ENCODE results near the gene BRINP2.
A peak's percentile ranks its signal among the peaks of the same experiment; 100 is the strongest.

BRINP2 gene

DNA sequence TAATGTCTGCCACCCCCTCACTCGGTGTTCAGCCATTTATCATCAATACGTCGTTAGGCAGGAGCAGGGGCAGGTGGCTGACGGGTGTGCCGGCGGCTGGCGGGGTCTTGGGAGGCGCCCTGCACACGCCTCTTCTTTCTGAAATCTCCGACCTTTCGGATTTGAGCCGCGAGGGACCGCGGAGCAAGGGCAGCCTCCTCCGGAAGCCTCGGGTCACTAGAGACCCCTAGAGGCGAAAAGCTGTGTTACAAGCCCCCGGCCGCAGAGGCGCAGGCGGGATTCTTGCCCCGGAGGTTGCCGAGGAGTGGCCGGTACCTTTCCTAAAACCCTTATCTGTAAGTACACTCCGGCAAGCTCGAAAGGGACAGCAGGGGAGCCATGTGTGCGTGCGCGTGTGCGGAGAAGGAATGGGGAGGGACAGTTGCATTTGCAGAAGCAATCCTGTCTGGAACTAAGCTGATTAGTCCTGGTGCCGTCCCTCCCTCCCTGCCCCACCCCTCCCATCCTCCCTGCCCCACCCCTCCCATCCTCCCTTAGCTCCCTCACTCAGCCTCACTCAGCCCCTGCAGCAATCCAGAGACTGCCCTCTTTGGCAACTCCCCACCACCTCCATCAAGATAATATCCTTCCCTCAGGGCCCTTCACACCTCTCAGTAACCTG is 11.0 kb downstream of the BRINP2 start:
- no peaks in the 10 kb centered on the region for H3K36me3 Mint-ChIP-seq (ENCODE audit: low read depth)
- H3K4me1 Mint-ChIP-seq (ENCODE audit: low read depth) = peaks cover 12% of the 10 kb centered on the region
- H3K27me3 Mint-ChIP-seq = peaks cover 27% of the 10 kb centered on the region
- H3K9me3 Mint-ChIP-seq = no peaks in the 10 kb centered on the region
- H3K4me3 Mint-ChIP-seq = peak overlapping the region; percentile 35
- intact Hi-C loops (cut with micrococcal nuclease) = no loop called here
- H3K27ac Mint-ChIP-seq = no peak overlapping the region

- intact Hi-C loops (cut with micrococcal nuclease) = no loop called here
- H3K27ac Mint-ChIP-seq = no peak overlapping the region
- H3K4me1 Mint-ChIP-seq (ENCODE audit: low read depth) = peaks cover 12% of the 10 kb centered on the region
- H3K9me3 Mint-ChIP-seq = no peaks in the 10 kb centered on the region
- H3K4me3 Mint-ChIP-seq = no peak overlapping the region
- peaks cover 25% of the 10 kb centered on the region for H3K27me3 Mint-ChIP-seq
- H3K36me3 Mint-ChIP-seq (ENCODE audit: low read depth) = no peaks in the 10 kb centered on the region
Observed at GRCh38 chr1:177183836-177184235, 13.1 kb downstream of the BRINP2 start.

DNA sequence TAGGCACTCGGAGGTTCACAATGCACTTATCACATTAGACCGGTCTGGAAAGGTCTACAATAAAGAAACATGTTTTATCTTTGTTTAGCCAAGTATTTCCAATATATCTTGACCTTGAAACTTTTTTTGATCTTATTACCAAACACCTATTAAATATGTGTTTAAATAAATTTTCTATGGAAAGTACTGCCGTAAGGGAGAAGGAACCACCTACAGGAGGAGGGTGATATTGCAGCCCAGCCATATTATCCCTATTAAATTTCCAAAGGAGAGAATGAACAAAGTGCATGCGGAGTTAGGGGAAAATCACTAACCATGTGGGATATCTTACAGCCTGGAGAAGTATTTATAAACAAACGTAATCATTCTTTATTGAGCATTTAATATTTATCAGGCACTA is 14.5 kb downstream of the BRINP2 start:
- H3K4me3 Mint-ChIP-seq = no peak overlapping the region
- H3K9me3 Mint-ChIP-seq = no peaks in the 10 kb centered on the region
- peaks cover 12% of the 10 kb centered on the region for H3K4me1 Mint-ChIP-seq (ENCODE audit: low read depth)
- intact Hi-C loops (cut with micrococcal nuclease) = no loop called here
- no peaks in the 10 kb centered on the region for H3K36me3 Mint-ChIP-seq (ENCODE audit: low read depth)
- peaks cover 21% of the 10 kb centered on the region for H3K27me3 Mint-ChIP-seq
- H3K27ac Mint-ChIP-seq = no peak overlapping the region

- H3K9me3 Mint-ChIP-seq = no peaks in the 10 kb centered on the region
- no peaks in the 10 kb centered on the region for H3K36me3 Mint-ChIP-seq (ENCODE audit: low read depth)
- H3K27ac Mint-ChIP-seq = no peak overlapping the region
- no peak overlapping the region for H3K4me3 Mint-ChIP-seq
- peaks cover 7% of the 10 kb centered on the region for H3K4me1 Mint-ChIP-seq (ENCODE audit: low read depth)
- H3K27me3 Mint-ChIP-seq = peaks cover 11% of the 10 kb centered on the region
- intact Hi-C loops (cut with micrococcal nuclease) = no loop called here
Observed at GRCh38 chr1:177186639-177187038, 15.9 kb downstream of the BRINP2 start.

- no peak overlapping the region for H3K27ac Mint-ChIP-seq
- no peaks in the 10 kb centered on the region for H3K27me3 Mint-ChIP-seq
- intact Hi-C loops (cut with micrococcal nuclease) = no loop called here
- no peaks in the 10 kb centered on the region for H3K4me1 Mint-ChIP-seq (ENCODE audit: low read depth)
- no peaks in the 10 kb centered on the region for H3K9me3 Mint-ChIP-seq
- no peak overlapping the region for H3K4me3 Mint-ChIP-seq
- no peaks in the 10 kb centered on the region for H3K36me3 Mint-ChIP-seq (ENCODE audit: low read depth)
Observed at GRCh38 chr1:177190308-177190970, 19.7 kb downstream of the BRINP2 start.

GRCh38 chr1:177198243-177198642 is 27.5 kb downstream of the BRINP2 start:
- Mint-ChIP-seq H3K36me3 (ENCODE audit: low read depth) (no peaks in the 10 kb centered on the region), H3K4me1 (ENCODE audit: low read depth) (no peaks in the 10 kb centered on the region), H3K27ac (no peak overlapping the region), H3K27me3 (no peaks in the 10 kb centered on the region), H3K4me3 (no peak overlapping the region), H3K9me3 (no peaks in the 10 kb centered on the region)
- intact Hi-C loops (cut with micrococcal nuclease) = no loop called here

DNA sequence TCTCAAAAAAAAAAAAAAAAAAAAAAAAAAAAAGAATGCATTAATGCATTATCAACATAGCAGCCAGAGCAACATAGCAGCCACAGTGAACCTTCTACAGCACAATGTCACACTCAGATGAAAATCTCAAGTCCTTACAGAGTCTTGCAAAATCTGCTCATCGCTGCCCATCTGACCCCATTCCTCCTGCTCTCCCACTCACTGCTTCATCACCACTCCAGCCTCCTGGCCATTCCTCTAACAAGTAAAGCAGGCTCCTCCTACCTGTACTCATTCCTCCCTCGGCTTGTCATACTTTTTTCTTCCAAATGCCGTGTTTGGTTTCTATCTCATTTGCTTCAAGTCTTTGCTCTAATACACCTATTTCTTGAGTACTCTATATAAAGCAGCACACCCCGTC is 29.5 kb downstream of the BRINP2 start:
- no peaks in the 10 kb centered on the region for H3K4me1 Mint-ChIP-seq (ENCODE audit: low read depth)
- no peak overlapping the region for H3K27ac Mint-ChIP-seq
- H3K27me3 Mint-ChIP-seq = no peaks in the 10 kb centered on the region
- H3K4me3 Mint-ChIP-seq = no peak overlapping the region
- H3K36me3 Mint-ChIP-seq (ENCODE audit: low read depth) = no peaks in the 10 kb centered on the region
- intact Hi-C loops (cut with micrococcal nuclease) = no loop called here
- peaks cover 12% of the 10 kb centered on the region for H3K9me3 Mint-ChIP-seq

DNA sequence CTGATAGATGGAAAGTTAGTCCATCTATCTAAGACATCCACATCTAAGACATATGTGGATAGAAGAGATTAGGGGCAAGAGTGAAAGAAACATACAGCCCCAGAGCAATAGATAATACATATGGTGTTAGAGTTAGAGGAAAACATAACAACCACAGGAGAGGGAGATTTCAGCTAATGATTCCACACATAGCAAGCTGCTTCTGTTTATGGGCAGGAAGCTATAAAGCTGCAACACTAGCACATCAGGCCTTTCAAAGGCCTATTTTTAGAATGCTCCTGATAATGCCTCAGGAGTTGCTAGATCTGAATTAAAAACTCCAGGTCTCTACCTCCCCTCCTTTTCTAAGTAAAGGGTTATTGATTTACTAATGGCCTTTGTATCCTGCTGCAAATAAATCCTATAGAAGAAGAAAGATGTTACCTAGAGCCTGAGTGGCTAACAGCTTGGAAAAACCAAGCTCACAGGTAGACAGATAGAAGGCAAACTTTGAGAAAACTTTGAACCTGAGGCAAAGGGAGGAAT is 36.1 kb downstream of the BRINP2 start:
- peaks cover 12% of the 10 kb centered on the region for H3K9me3 Mint-ChIP-seq
- H3K27ac Mint-ChIP-seq = no peak overlapping the region
- H3K4me3 Mint-ChIP-seq = no peak overlapping the region
- no peaks in the 10 kb centered on the region for H3K4me1 Mint-ChIP-seq (ENCODE audit: low read depth)
- H3K27me3 Mint-ChIP-seq = no peaks in the 10 kb centered on the region
- no peaks in the 10 kb centered on the region for H3K36me3 Mint-ChIP-seq (ENCODE audit: low read depth)
- intact Hi-C loops (cut with micrococcal nuclease) = no loop called here

- intact Hi-C loops (cut with micrococcal nuclease) = no loop called here
- H3K4me1 Mint-ChIP-seq (ENCODE audit: low read depth) = no peaks in the 10 kb centered on the region
Observed at GRCh38 chr1:177208920-177209319, 38.2 kb downstream of the BRINP2 start.

DNA sequence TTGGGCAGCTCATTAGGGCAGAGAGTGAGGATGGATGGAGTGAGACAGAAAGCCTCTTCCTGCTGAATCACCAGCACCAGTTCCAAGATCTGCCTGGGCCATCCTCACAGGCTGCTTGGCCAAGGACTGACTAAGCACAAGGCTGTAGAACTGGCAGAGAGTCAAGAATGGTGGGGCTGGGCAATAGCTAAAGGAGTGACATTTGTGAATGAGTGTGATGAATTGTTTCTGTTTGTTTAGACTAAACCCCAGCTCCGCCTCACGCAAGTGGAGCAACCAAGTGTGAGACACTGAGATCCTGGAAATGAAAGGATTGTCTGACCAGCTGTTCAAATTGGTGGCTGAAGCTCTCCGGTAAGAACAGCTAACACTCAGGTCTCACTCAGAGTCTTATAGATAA is 38.6 kb downstream of the BRINP2 start:
- H3K4me3 Mint-ChIP-seq = no peak overlapping the region

More at GRCh38 chr1:177208920-177209319, 38.2 kb downstream of the BRINP2 start:
- no peaks in the 10 kb centered on the region for H3K27me3 Mint-ChIP-seq
- H3K27ac Mint-ChIP-seq = no peak overlapping the region
- H3K36me3 Mint-ChIP-seq (ENCODE audit: low read depth) = no peaks in the 10 kb centered on the region
- peaks cover 6% of the 10 kb centered on the region for H3K9me3 Mint-ChIP-seq
- H3K4me3 Mint-ChIP-seq = no peak overlapping the region

GRCh38 chr1:177210071-177210470 is 39.3 kb downstream of the BRINP2 start:
- intact Hi-C loops (cut with micrococcal nuclease) = no loop called here
- no peaks in the 10 kb centered on the region for H3K4me1 Mint-ChIP-seq (ENCODE audit: low read depth)
- no peak overlapping the region for H3K4me3 Mint-ChIP-seq
- H3K9me3 Mint-ChIP-seq = no peaks in the 10 kb centered on the region
- no peak overlapping the region for H3K27ac Mint-ChIP-seq
- H3K27me3 Mint-ChIP-seq = no peaks in the 10 kb centered on the region
- H3K36me3 Mint-ChIP-seq (ENCODE audit: low read depth) = no peaks in the 10 kb centered on the region

More for the DNA sequence above, 38.6 kb downstream of the BRINP2 start:
- Mint-ChIP-seq H3K27ac (no peak overlapping the region), H3K4me1 (ENCODE audit: low read depth) (no peaks in the 10 kb centered on the region), H3K36me3 (ENCODE audit: low read depth) (no peaks in the 10 kb centered on the region), H3K27me3 (no peaks in the 10 kb centered on the region), H3K9me3 (peaks cover 1% of the 10 kb centered on the region)
- intact Hi-C loops (cut with micrococcal nuclease) = no loop called here

DNA sequence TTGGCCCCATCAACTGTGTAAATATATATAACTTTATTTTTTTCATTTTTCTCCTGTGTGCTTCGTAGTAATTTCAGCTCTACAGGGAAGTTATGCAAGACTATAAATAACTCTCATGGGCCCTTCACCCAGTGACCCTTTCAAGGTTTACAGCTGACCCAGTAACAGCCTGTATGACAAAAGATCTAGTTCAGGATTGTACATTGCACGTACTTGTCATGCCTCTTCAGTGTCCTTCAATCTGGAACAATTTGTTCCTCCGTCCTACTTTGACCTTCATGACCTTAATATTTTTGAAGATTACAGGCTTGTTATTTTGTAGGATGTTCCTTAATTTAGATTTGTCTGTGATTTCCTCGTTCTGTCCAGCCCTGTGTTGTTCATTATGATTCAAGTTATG is 40.5 kb downstream of the BRINP2 start:
- Mint-ChIP-seq H3K9me3 (peaks cover 5% of the 10 kb centered on the region), H3K4me1 (ENCODE audit: low read depth) (no peaks in the 10 kb centered on the region), H3K36me3 (ENCODE audit: low read depth) (no peaks in the 10 kb centered on the region), H3K27me3 (no peaks in the 10 kb centered on the region), H3K4me3 (no peak overlapping the region), H3K27ac (no peak overlapping the region)
- intact Hi-C loops (cut with micrococcal nuclease) = no loop called here

- peaks cover 36% of the 10 kb centered on the region for H3K9me3 Mint-ChIP-seq
- H3K4me1 Mint-ChIP-seq (ENCODE audit: low read depth) = no peaks in the 10 kb centered on the region
- H3K36me3 Mint-ChIP-seq (ENCODE audit: low read depth) = no peaks in the 10 kb centered on the region
- no peaks in the 10 kb centered on the region for H3K27me3 Mint-ChIP-seq
- intact Hi-C loops (cut with micrococcal nuclease) = no loop called here
- no peak overlapping the region for H3K4me3 Mint-ChIP-seq
- no peak overlapping the region for H3K27ac Mint-ChIP-seq
Observed at GRCh38 chr1:177216587-177217202, 45.9 kb downstream of the BRINP2 start.
